IMR-90 (cell line): ENCODE results near the gene CFAP92. TPM values are rescaled to one million over a fixed set of nuclear protein-coding genes. Genes with fewer than 3 reads are reported as not detected.

Experiments
- ATAC-seq: fragments of 200-7000 bp; cut with Tn5 transposase; 2 replicates; pipeline ENCODE4 v1.9.1; 2020; ENCODE audit warnings: low read depth, mild to moderate bottlenecking, moderate library complexity
- BruUV-seq: library from RNA; stranded (reverse); fragments of 400-500 nt; replicated peaks from 2 replicates; lab custom pipeline; 2021; lab: Mats Ljungman, UMichigan
- CTCF ChIA-PET: fragments of 300-600 bp; formaldehyde crosslinking; extraction: SDS; loops from one replicate; lab custom pipeline; 2021; ENCODE audit warnings: antibody characterized with exemption; lab: Yijun Ruan, JAX
- POLR2A ChIA-PET: fragments of 300-600 bp; sonication (Branson Sonifier 250); formaldehyde crosslinking; loops from one replicate; lab custom pipeline; 2022; ENCODE audit warnings: antibody characterized with exemption; ENCODE audit not compliant: unreplicated experiment; lab: Charles Lee
- DNase-seq: peaks from one replicate; pipeline ENCODE4 v3.0.0; 2013
- H2AFZ ChIP-seq: replicated peaks from 2 replicates; pipeline ENCODE3; 2013; ENCODE audit warnings: low read length, mild to moderate bottlenecking; ENCODE audit not compliant: poor library complexity
- H2AK5ac ChIP-seq: 2 replicates; pipeline ENCODE4 v1.6.1; 2013; ENCODE audit warnings: low read depth, low read length, inconsistent platforms
- H2AK9ac ChIP-seq: replicated peaks from 2 replicates; pipeline ENCODE3; 2013; ENCODE audit warnings: mild to moderate bottlenecking, low read depth, low read length, moderate library complexity; ENCODE audit not compliant: poor library complexity
- H2BK120ac ChIP-seq: 2 replicates; pipeline ENCODE4 v1.6.1; 2013; ENCODE audit warnings: low read depth, low read length, inconsistent platforms
- H2BK15ac ChIP-seq: 3 replicates; pipeline ENCODE4 v1.6.1; 2013; ENCODE audit warnings: low read depth, low read length, inconsistent platforms
- H2BK20ac ChIP-seq: 2 replicates; pipeline ENCODE4 v1.6.1; 2013; ENCODE audit warnings: low read depth, mild to moderate bottlenecking, inconsistent platforms, low read length, moderate library complexity
- H2BK5ac ChIP-seq: 2 replicates; pipeline ENCODE4 v1.6.1; 2013; ENCODE audit warnings: mild to moderate bottlenecking, low read depth, low read length, inconsistent platforms; ENCODE audit not compliant: poor library complexity, severe bottlenecking
- H3K14ac ChIP-seq: replicated peaks from 2 replicates; pipeline ENCODE4 v1.6.1; 2013; ENCODE audit warnings: low read depth, low read length, inconsistent platforms
- H3K18ac ChIP-seq: 2 replicates; pipeline ENCODE4 v1.6.1; 2013; ENCODE audit warnings: low read depth, low read length, control low read depth
- H3K23ac ChIP-seq: 2 replicates; pipeline ENCODE4 v1.6.1; 2013; ENCODE audit warnings: low read depth, low read length, inconsistent platforms
- H3K27ac ChIP-seq: 2 replicates; pipeline ENCODE4 v1.5.1; 2013; ENCODE audit warnings: mild to moderate bottlenecking, control low read depth, low read length; ENCODE audit not compliant: insufficient read depth
- H3K27me3 ChIP-seq: 2 replicates; pipeline ENCODE4 v1.6.1; 2013; ENCODE audit warnings: low read length; ENCODE audit not compliant: control insufficient read depth, insufficient read depth
- H3K36me3 ChIP-seq: 2 replicates; pipeline ENCODE4 v1.6.1; 2013; ENCODE audit warnings: low read length, mixed read lengths; ENCODE audit not compliant: control insufficient read depth, insufficient read depth
- H3K4ac ChIP-seq: 2 replicates; pipeline ENCODE4 v1.6.1; 2013; ENCODE audit warnings: low read depth, low read length, inconsistent platforms
- H3K4me1 ChIP-seq: 2 replicates; pipeline ENCODE4 v1.6.1; 2013; ENCODE audit warnings: low read length, mixed read lengths; ENCODE audit not compliant: control insufficient read depth, insufficient read depth
- H3K4me2 ChIP-seq: 2 replicates; pipeline ENCODE4 v1.6.1; 2013; ENCODE audit warnings: low read depth, mild to moderate bottlenecking, control low read depth, low read length, moderate library complexity
- H3K4me3 ChIP-seq: 2 replicates; pipeline ENCODE4 v1.5.1; 2013; ENCODE audit warnings: low read depth, mild to moderate bottlenecking, control low read depth, low read length, moderate library complexity; ENCODE audit not compliant: insufficient read depth
- H3K56ac ChIP-seq: 2 replicates; pipeline ENCODE4 v1.6.1; 2013; ENCODE audit warnings: low read length, inconsistent platforms; ENCODE audit not compliant: insufficient read depth; ENCODE audit errors: extremely low read depth
- H3K79me1 ChIP-seq, 2 experiments: 2 replicates each; pipeline ENCODE4 v1.6.1; 2013; ENCODE audit warnings: low read length in 2 of 2, inconsistent platforms in 1 of 2, low read depth in 1 of 2
- H3K9ac ChIP-seq: 2 replicates; pipeline ENCODE4 v1.6.1; 2013; ENCODE audit warnings: low read depth, low read length, control low read depth
- H3K9me1 ChIP-seq: 2 replicates; pipeline ENCODE4 v1.6.1; 2013; ENCODE audit warnings: low read length, inconsistent platforms; ENCODE audit not compliant: insufficient read depth
- H3K9me3 ChIP-seq: 2 replicates; pipeline ENCODE4 v1.6.1; 2013; ENCODE audit warnings: low read length; ENCODE audit not compliant: control insufficient read depth, insufficient read depth
- H4K20me1 ChIP-seq: 2 replicates; pipeline ENCODE4 v1.6.1; 2013; ENCODE audit warnings: low read length, inconsistent platforms; ENCODE audit not compliant: insufficient read depth
- H4K5ac ChIP-seq: 2 replicates; pipeline ENCODE4 v1.6.1; 2013; ENCODE audit warnings: mild to moderate bottlenecking, low read depth, low read length, control low read depth
- H4K8ac ChIP-seq, 2 experiments: 2 replicates each; pipeline ENCODE4 v1.6.1; 2013; ENCODE audit warnings: low read depth in 2 of 2, low read length in 2 of 2, control low read depth in 1 of 2, inconsistent platforms in 1 of 2
- H4K91ac ChIP-seq: 2 replicates; pipeline ENCODE4 v1.6.1; 2013; ENCODE audit warnings: low read depth, low read length, inconsistent platforms; ENCODE audit not compliant: insufficient read depth
- BHLHE40 ChIP-seq: fragments of 150-350 bp; IDR thresholded peaks from 2 replicates; pipeline ENCODE4 v1.6.1; 2016; ENCODE audit warnings: mild to moderate bottlenecking, low read depth, low read length
- CEBPB ChIP-seq: IDR thresholded peaks from 2 replicates; pipeline ENCODE4 v1.6.1; 2012; ENCODE audit warnings: low read depth, low read length, improper control_type of control experiment
- CHD1 ChIP-seq: IDR thresholded peaks from 2 replicates; pipeline ENCODE4 v1.6.1; 2012; ENCODE audit warnings: low read depth, low read length, improper control_type of control experiment
- CTCF ChIP-seq: conservative IDR thresholded peaks from 2 replicates; pipeline ENCODE4 v1.5.1; 2012; ENCODE audit warnings: mild to moderate bottlenecking, low read depth, low read length, improper control_type of control experiment
- FOS ChIP-seq: fragments of 150-350 bp; IDR thresholded peaks from 2 replicates; pipeline ENCODE4 v1.6.1; 2016; ENCODE audit warnings: low read depth, low read length
- MAFK ChIP-seq: IDR thresholded peaks from 2 replicates; pipeline ENCODE4 v1.6.1; 2012; ENCODE audit warnings: low read depth, low read length, improper control_type of control experiment
- MAZ ChIP-seq: IDR thresholded peaks from 2 replicates; pipeline ENCODE4 v1.6.1; 2012; ENCODE audit warnings: low read depth, mild to moderate bottlenecking, low read length, improper control_type of control experiment, moderate library complexity, borderline replicate concordance
- NFE2L2 ChIP-seq: fragments of 150-350 bp; IDR thresholded peaks from 2 replicates; pipeline ENCODE4 v1.6.1; 2016; ENCODE audit warnings: low read depth, mild to moderate bottlenecking, low read length
- POLR2A ChIP-seq: IDR thresholded peaks from 2 replicates; pipeline ENCODE4 v1.6.1; 2012; ENCODE audit warnings: mild to moderate bottlenecking, low read depth, low read length
- RAD21 ChIP-seq: IDR thresholded peaks from 2 replicates; pipeline ENCODE4 v1.6.1; 2012; ENCODE audit warnings: low read length, improper control_type of control experiment
- RCOR1 ChIP-seq: IDR thresholded peaks from 2 replicates; pipeline ENCODE4 v1.6.1; 2012; ENCODE audit warnings: mild to moderate bottlenecking, low read length, improper control_type of control experiment; ENCODE audit not compliant: insufficient replicate concordance
- RFX5 ChIP-seq: IDR thresholded peaks from 2 replicates; pipeline ENCODE4 v1.8.0; 2012; ENCODE audit warnings: low read depth, mild to moderate bottlenecking, low read length, moderate library complexity
- SMC3 ChIP-seq: fragments of 150-350 bp; IDR thresholded peaks from 2 replicates; pipeline ENCODE4 v1.6.1; 2016; ENCODE audit warnings: low read depth, mild to moderate bottlenecking, antibody characterized with exemption, low read length, moderate library complexity
- USF2 ChIP-seq: fragments of 150-350 bp; IDR thresholded peaks from 2 replicates; pipeline ENCODE4 v1.6.1; 2017; ENCODE audit warnings: mild to moderate bottlenecking, antibody characterized with exemption, low read length, low read depth
- WGBS, 2 experiments: methylation state at CpG; one replicate each; pipeline versions ENCODE4 v1.1.5 to v1.1.7; 2013; ENCODE audit warnings: missing lambda C conversion rate in 2 of 2; ENCODE audit not compliant: insufficient read length in 1 of 2; ENCODE audit errors: extremely low coverage in 2 of 2; 5-methylcytosine and 5-hydroxymethylcytosine counted together
- dilution Hi-C: fragments of 300-500 bp; cut with HindIII; formaldehyde crosslinking; loops from one replicate; pipeline ENCODE4 v1.14.3; 2018; ENCODE audit warnings: low sequenced_read_pairs; ENCODE audit not compliant: unreplicated experiment
- in situ Hi-C: fragments of 300-500 bp; cut with MboI; formaldehyde crosslinking; loops from 3 replicates; pipeline ENCODE4 v1.14.3; 2019; ENCODE audit warnings: low sequenced_read_pairs, inconsistent platforms, mixed read lengths
- intact Hi-C: fragments of 100-400 bp; cut with micrococcal nuclease; formaldehyde crosslinking; loops from 2 replicates; pipeline ENCODE4 v1.10.0; 2022
- polyA plus RNA-seq, 3 experiments: library from polyadenylated mRNA; depleted of rRNA; stranded (reverse); fragments of >200 nt; gene quantifications; 2 replicates each; pipeline ENCODE4 v1.2.3, GENCODE V29; 2012; ENCODE audit warnings: low replicate concordance in 1 of 3
- total RNA-seq: library from RNA; depleted of rRNA; stranded (reverse); fragments of >200 nt; gene quantifications from 2 replicates; pipeline ENCODE4 v1.2.3, GENCODE V29; 2012

Gene CFAP92
- total and polyA plus RNA-seq, 2 of the 4 experiments (the other 2 are of a cell fraction): not detected

GRCh38 chr3:128878556-128879124 lies 115.2 kb downstream of the CFAP92 start (continued):
- TF ChIP-seq CHD1 (no peak), RAD21 (no peak), CEBPB (0 out of 2 replicates have a peak, but pooled peaks have one; percentile 11), USF2 (no peak)

GRCh38 chr3:128878011-128878457 lies 115.8 kb downstream of the CFAP92 start:
- no CpG with 5 or more reads among the region's 7 CpGs for WGBS, 2 experiments
- DNase-seq: no peak
- TF ChIP-seq BHLHE40 (no peak), CHD1 (no peak), FOS (no peak), CEBPB (no peak), SMC3 (no peak), RCOR1 (no peak), CTCF (no peak), RFX5 (no peak), NFE2L2 (no peak), MAFK (no peak), MAZ (no peak), POLR2A (no peak)
- Histone ChIP-seq H2AK5ac (peak overlapping the region; percentile 21; the same call in 1 of the 2 replicates), H4K8ac (peak overlapping the region; percentile 76 to 99), H3K27me3 (peaks cover 4% of the 10 kb centered on the region; the same call in 1 of the 2 replicates), H3K56ac (peak overlapping the region; percentile 87), H3K9ac (peak overlapping the region; percentile 85; the same call in 1 of the 2 replicates), H3K9me3 (no peaks in the 10 kb centered on the region), H4K91ac (peak overlapping the region; percentile 84), H2BK15ac (no peak overlapping the region), H3K79me1 (peaks cover 17 to 52% of the 10 kb centered on the region in 2 experiments), H2AFZ (no peak overlapping the region), H3K9me1 (peaks cover 4% of the 10 kb centered on the region), H4K5ac (peak overlapping the region; percentile 81), H2BK5ac (peak overlapping the region; percentile 64), H3K4me1 (peaks cover 7% of the 10 kb centered on the region), H2AK9ac (peak overlapping the region; percentile 21), H2BK120ac (no peak overlapping the region), H3K4ac (peak overlapping the region; percentile 95; the same call in 1 of the 2 replicates), H3K23ac (peak overlapping the region; percentile 97), H3K4me3 (no peak overlapping the region), H3K36me3 (peaks cover 5% of the 10 kb centered on the region), H4K20me1 (no peaks in the 10 kb centered on the region), H3K4me2 (peak overlapping the region; percentile 88), H2BK20ac (no peak overlapping the region), H3K18ac (no peak overlapping the region), H3K27ac (no peak overlapping the region; the same call in 1 of the 2 replicates), H3K14ac (peak overlapping the region; percentile 97)
- no peak for ATAC-seq
- CTCF ChIA-PET: no interaction called here
- dilution Hi-C loops: no loop called here
- POLR2A ChIA-PET: no interaction called here
- BruUV-seq: no TSS peak
- intact Hi-C loops: loop anchor here (2.0 kb wide), 1 partner anchor 197 kb away; no protein-coding TSS in a partner anchor
- in situ Hi-C loops: no loop called here
